Astrocyte of the cerebellum (primary cell): ENCODE results near the gene RNPEP.

Experiments
- DNase-seq: peaks from one replicate; pipeline ENCODE4 v3.0.0-alpha.2; 2011; ENCODE audit warnings: low read depth
- H3K4me3 ChIP-seq: 2 replicates; pipeline ENCODE4 v1.5.1; 2011; ENCODE audit warnings: mild to moderate bottlenecking, low read depth, low read length, moderate library complexity
- in situ Hi-C: cut with HindIII; loops from 2 replicates; pipeline ENCODE4 v1.10.0; 2017; ENCODE audit warnings: low sequenced_read_pairs
- TF ChIP-seq, protein P1 (sequence below): IDR thresholded peaks from 2 replicates; pipeline ENCODE4 v1.5.1; 2012; ENCODE audit warnings: low read length, low read depth, moderate library complexity, mild to moderate bottlenecking; ENCODE audit errors: missing control alignments

The RNPEP gene

DNA sequence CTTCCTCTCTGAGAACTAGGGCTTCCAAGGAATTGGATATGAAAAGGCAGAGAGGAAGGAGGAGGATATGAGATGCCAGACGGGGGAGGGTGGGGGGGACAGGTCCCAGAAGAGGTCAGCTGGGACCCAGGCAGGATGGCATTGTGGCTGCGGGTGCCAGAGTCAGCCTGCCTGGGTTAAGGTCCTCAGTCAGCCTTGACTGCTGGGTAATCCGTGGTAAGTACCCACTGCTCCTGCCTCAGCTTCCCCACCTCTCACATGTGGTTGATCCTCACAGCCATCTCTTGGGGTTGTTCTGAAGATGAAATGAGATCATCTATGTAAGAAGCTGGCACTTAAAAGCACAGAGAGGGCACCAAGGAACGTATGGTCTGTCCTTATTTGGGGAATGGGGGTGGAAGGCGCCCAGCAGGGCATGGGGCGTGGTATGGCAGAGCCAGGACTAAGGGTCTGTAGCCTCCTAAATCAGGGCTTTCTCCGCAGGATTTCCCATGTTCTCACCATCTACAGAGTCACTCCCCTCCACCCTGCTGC lies 51.8 kb downstream of the RNPEP start:
- TF ChIP-seq, protein P1, sequence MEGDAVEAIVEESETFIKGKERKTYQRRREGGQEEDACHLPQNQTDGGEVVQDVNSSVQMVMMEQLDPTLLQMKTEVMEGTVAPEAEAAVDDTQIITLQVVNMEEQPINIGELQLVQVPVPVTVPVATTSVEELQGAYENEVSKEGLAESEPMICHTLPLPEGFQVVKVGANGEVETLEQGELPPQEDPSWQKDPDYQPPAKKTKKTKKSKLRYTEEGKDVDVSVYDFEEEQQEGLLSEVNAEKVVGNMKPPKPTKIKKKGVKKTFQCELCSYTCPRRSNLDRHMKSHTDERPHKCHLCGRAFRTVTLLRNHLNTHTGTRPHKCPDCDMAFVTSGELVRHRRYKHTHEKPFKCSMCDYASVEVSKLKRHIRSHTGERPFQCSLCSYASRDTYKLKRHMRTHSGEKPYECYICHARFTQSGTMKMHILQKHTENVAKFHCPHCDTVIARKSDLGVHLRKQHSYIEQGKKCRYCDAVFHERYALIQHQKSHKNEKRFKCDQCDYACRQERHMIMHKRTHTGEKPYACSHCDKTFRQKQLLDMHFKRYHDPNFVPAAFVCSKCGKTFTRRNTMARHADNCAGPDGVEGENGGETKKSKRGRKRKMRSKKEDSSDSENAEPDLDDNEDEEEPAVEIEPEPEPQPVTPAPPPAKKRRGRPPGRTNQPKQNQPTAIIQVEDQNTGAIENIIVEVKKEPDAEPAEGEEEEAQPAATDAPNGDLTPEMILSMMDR, result no peak
- in situ Hi-C loops, result no loop called here
- no peak overlapping the region for H3K4me3 ChIP-seq
- no peak for DNase-seq

DNA sequence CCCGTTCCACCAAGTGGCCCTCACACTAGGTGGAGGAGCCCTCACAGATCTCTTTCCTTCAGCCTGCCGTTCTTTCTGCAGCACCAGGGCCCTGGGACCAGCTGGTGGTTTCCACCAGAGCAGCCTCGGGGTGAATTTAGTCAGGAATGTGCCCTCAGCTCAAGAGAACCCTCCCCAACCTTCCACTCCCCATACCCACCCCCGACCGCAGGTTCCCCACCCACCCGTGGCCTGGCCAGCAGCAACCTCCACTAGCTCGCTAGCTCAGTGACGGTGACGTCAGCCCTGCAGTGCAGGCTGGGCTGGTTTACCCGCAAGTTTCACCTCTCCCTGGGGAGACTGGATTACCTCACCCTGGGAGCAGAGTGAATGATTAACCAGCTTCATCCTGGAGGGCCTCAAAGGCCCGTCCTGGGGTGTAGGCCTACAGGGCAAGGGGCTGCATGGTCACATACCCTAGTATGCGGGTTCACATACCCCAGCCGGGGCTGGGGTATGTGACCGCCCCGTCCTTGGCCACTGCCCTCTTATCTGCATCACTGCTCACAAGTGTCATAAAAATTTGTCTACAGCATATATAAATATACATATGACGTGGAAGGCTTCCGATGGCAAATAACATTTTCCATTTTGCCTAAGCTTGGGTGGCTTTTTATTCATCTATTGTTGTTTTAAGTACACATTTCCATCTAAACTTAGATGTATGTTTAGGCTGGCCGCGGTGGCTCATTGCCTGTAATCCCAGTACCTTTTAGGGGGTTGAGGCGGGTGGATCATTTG lies 52.4 kb downstream of the RNPEP start:
- TF ChIP-seq, protein P1, result no peak
- no peak overlapping the region for H3K4me3 ChIP-seq
- in situ Hi-C loops, result no loop called here
- peak; percentile 92 for DNase-seq

DNA sequence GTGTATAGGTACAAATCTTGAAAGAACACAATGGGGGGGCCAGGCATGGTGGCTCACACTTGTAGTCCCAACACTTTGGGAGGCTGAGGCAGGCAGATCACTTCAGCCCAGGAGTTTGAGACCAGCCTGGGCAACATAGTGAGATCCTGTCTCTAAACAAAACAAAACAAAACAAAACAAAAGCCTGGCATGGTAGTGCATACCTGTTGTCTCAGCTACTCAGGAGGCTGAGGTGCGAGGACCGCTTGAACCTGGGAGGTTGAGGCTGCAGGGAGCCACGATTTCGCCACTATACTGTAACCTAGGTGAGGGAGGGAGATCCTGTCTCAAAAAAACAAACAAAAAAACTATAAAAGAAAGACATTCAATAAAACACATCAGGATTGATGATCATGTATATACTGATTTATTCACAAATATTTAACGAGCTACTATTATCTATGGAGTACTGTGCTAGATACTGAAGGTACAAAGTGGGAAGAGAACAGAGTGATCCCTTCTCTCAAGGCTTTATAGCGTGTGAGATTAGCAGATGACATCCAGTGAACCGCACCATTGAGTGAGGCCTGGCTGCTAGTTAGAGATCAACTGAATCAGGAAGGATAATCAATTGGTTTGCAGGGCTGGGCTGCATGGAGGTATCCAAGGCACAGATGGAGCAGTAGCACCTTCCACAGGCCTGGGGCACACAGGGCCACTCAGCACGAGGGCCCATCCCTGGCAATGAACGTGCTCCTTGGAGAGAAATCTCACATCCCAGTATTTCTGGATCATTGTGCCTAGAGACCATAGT lies 54.3 kb downstream of the RNPEP start:
- in situ Hi-C loops, result no loop called here
- no peak for DNase-seq
- H3K4me3 ChIP-seq, result no peak overlapping the region
- TF ChIP-seq, protein P1, result no peak

DNA sequence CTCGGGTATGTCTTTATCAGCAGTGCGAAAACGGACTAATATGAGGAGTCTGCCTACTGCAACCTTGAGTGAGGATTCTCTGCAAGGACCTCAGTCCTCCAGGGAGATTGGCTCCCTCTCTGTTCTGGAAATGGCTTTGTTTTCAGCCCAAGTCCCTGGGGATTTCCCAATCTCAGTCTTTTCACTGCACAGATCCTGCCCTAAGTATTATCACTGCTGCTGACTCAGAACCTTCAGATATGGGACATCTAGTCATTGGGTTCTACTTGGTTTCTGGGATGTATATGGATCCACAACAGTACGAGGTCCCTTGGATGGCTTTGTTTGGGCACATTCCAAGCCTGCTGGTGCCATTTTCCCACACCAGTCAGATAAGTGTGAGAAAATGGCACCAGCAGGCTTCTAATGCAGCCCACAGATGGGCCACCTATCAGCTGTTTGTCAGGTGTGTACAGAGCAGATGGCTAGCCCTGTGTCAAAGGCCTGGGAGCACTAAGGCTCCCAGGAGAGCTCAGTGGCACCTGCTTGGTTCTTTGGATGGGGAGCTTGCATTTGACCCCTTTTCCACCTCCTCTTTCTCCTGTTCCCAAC lies 55.4 kb downstream of the RNPEP start:
- in situ Hi-C loops, result no loop called here
- H3K4me3 ChIP-seq, result no peak overlapping the region
- DNase-seq, result no peak
- TF ChIP-seq, protein P1, result no peak

DNA sequence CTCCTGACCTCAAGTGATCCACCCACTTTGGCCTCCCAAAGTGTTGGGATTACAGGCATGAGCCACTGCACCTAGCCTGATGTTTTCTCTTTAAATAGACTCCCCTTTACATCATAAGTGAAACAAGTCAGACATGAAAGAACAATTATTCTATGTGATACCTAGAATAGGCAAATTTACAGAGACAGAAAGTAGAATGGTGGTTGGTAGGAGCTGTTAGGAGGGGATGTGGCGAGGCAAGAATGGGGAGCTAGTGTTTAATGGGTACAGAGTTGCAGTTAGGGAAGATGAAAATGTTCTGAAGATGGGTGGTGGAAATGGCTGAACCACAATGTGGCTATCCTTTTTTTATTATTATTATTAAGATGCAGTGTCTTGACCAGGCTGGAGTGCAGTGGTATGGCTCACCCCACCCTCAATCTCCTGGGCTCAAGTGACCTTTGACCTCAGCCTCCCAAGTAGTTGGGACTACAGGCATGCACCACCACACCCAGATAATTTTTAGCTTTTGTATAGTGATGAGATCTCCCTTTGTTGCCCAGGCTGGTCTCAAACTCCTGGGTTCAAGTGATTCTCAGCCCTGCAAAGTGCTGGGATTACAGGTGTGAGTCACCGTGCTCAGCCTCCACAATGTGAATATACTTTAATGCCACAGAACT lies 56.4 kb downstream of the RNPEP start:
- no peak overlapping the region for H3K4me3 ChIP-seq
- TF ChIP-seq, protein P1, result no peak
- no peak for DNase-seq
- in situ Hi-C loops, result no loop called here

DNA sequence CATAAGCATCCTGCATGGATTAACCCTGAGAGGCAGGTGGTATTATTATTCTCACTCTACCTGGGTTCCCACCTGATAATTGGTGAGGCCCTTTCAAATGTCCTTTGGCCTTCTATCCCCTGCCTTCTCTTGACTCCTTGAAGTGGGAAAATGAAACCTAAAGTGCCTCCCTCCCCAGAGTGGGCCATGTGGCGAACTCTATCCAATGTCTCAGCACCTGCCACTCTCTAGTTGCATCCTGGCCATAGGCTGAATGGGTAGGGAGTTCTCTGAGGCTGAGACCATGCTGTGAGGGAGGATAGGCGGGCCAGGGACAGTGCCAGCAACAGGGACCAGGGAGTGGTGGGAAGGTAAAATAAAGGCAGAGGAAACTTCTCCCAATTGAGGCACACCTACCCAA lies 63.3 kb downstream of the RNPEP start:
- in situ Hi-C loops, result no loop called here
- TF ChIP-seq, protein P1, result no peak
- no peak overlapping the region for H3K4me3 ChIP-seq
- DNase-seq, result no peak
